Stimulated activated CD4-positive, alpha-beta T cell treated with anti-CD3 and anti-CD28 coated beads, Interleukin-15, amount 100 ng/mL, for 1 hour (primary cell): ENCODE measurements around the gene DYSF.

Source experiments
- DNase-seq, 2 donors: peaks; one replicate each; pipeline ENCODE4 v3.0.0-alpha.2; 2020; ENCODE audit warnings: low read depth in 1 of 2, low spot score in 1 of 2

DYSF gene

GRCh38 chr2:71455741-71456569 is 2.6 kb downstream of the DYSF start:
- no peak for DNase-seq

GRCh38 chr2:71456617-71457016 is 3.3 kb downstream of the DYSF start:
- DNase-seq: no peak

GRCh38 chr2:71457123-71457915 is 4.0 kb downstream of the DYSF start:
- no peak for DNase-seq

GRCh38 chr2:71457923-71458322 is 4.6 kb downstream of the DYSF start:
- DNase-seq: no peak

- no peak for DNase-seq
These were observed 5.2 kb downstream of the DYSF start for GRCh38 chr2:71458413-71459083.

- no peak for DNase-seq
These were observed 5.7 kb downstream of the DYSF start for GRCh38 chr2:71459084-71459431.

GRCh38 chr2:71460056-71460455 is 6.7 kb downstream of the DYSF start:
- DNase-seq: no peak

GRCh38 chr2:71460595-71461303 is 7.4 kb downstream of the DYSF start:
- no peak for DNase-seq

GRCh38 chr2:71461304-71461671 is 7.9 kb downstream of the DYSF start:
- DNase-seq: no peak

- no peak for DNase-seq
These were observed 8.8 kb downstream of the DYSF start for GRCh38 chr2:71462056-71462605.

GRCh38 chr2:71462641-71463341 is 9.4 kb downstream of the DYSF start:
- no peak for DNase-seq

GRCh38 chr2:71463342-71463654 is 9.9 kb downstream of the DYSF start:
- DNase-seq: no peak

- DNase-seq: no peak
These were observed 11.0 kb downstream of the DYSF start for GRCh38 chr2:71464389-71464788.

- DNase-seq: no peak
These were observed 12.0 kb downstream of the DYSF start for GRCh38 chr2:71465356-71465755.

- DNase-seq: no peak
These were observed 12.6 kb downstream of the DYSF start for GRCh38 chr2:71465961-71466300.

GRCh38 chr2:71466301-71467179 is 13.2 kb downstream of the DYSF start:
- DNase-seq: no peak

- no peak for DNase-seq
These were observed 13.9 kb downstream of the DYSF start for GRCh38 chr2:71467180-71467815.

GRCh38 chr2:71468279-71469015 is 15.1 kb downstream of the DYSF start:
- DNase-seq: no peak
